Calu3 (cell line): ENCODE results near the gene PTPN9. TPM values are rescaled to one million over a fixed set of nuclear protein-coding genes. Genes with fewer than 3 reads are reported as not detected.

Experiments used
- BruUV-seq: library from RNA; stranded (reverse); fragments of 400-500 nt; replicated peaks from 2 replicates; lab custom pipeline; 2021; lab: Mats Ljungman, UMichigan
- CTCF ChIA-PET: fragments of 300-600 bp; sonication (Branson Sonifier 250); formaldehyde crosslinking; loops from one replicate; lab custom pipeline; 2022; ENCODE audit warnings: antibody characterized with exemption; lab: Charles Lee
- DNase-seq: peaks from one replicate; pipeline ENCODE4 v3.0.0; 2022
- H3K27ac Mint-ChIP-seq: one replicate; pipeline ENCODE4 v1.8.0; 2022; ENCODE audit warnings: mixed read lengths; ENCODE audit not compliant: unreplicated experiment
- H3K27me3 Mint-ChIP-seq: one replicate; pipeline ENCODE4 v1.8.0; 2022; ENCODE audit warnings: mixed read lengths; ENCODE audit not compliant: unreplicated experiment
- H3K36me3 Mint-ChIP-seq: one replicate; pipeline ENCODE4 v1.8.0; 2022; ENCODE audit warnings: mild to moderate bottlenecking, moderate library complexity, mixed read lengths; ENCODE audit not compliant: insufficient read depth, unreplicated experiment
- H3K4me1 Mint-ChIP-seq: one replicate; pipeline ENCODE4 v1.8.0; 2022; ENCODE audit warnings: mild to moderate bottlenecking, low read depth, mixed read lengths; ENCODE audit not compliant: unreplicated experiment
- H3K4me3 Mint-ChIP-seq: one replicate; pipeline ENCODE4 v1.8.0; 2022; ENCODE audit warnings: mild to moderate bottlenecking, low read depth, moderate library complexity, mixed read lengths; ENCODE audit not compliant: unreplicated experiment
- H3K9me3 Mint-ChIP-seq: one replicate; pipeline ENCODE4 v1.8.0; 2022; ENCODE audit warnings: low read depth, mixed read lengths; ENCODE audit not compliant: unreplicated experiment
- intact Hi-C: fragments of 100-400 bp; cut with micrococcal nuclease; formaldehyde crosslinking; loops from one replicate; pipeline ENCODE4 v1.10.0; 2022; ENCODE audit not compliant: unreplicated experiment
- total RNA-seq: library from RNA; stranded (reverse); gene quantifications from 2 replicates; pipeline ENCODE4 v1.2.3, GENCODE V29; 2022
- TF ChIP-seq, protein P1 (sequence below): fragments of 200-600 bp; IDR thresholded peaks from one replicate; pipeline ENCODE4 v1.8.0; 2022; ENCODE audit warnings: antibody characterized with exemption; ENCODE audit not compliant: unreplicated experiment

The PTPN9 gene
- total RNA-seq, 1 experiment from 2014 or later: 30.8 TPM

DNA sequence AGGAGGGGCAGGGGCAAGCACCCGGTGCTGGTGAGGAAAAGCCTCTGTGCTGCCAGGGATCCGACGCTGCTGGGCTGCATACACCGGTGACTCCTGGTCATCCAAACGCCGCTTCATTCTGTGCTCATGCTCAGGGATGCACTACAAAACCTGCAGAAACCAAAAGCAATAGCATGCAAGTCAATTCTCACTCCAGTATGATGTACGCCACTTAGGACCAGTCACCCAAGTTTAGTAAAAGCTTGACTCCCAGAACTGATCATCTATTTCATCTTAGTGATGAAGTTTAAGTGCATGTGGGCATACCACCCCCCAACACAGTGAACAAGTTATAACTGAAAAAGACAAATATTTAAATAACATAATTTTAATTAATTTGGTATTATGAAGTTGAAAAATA is 148.9 kb downstream of the PTPN9 start:
- intact Hi-C loops: no loop called here
- no peak for DNase-seq
- H3K27ac Mint-ChIP-seq: no peak overlapping the region
- H3K36me3 Mint-ChIP-seq: peaks cover 51% of the 10 kb centered on the region
- no peaks in the 10 kb centered on the region for H3K9me3 Mint-ChIP-seq
- TF ChIP-seq, protein P1, sequence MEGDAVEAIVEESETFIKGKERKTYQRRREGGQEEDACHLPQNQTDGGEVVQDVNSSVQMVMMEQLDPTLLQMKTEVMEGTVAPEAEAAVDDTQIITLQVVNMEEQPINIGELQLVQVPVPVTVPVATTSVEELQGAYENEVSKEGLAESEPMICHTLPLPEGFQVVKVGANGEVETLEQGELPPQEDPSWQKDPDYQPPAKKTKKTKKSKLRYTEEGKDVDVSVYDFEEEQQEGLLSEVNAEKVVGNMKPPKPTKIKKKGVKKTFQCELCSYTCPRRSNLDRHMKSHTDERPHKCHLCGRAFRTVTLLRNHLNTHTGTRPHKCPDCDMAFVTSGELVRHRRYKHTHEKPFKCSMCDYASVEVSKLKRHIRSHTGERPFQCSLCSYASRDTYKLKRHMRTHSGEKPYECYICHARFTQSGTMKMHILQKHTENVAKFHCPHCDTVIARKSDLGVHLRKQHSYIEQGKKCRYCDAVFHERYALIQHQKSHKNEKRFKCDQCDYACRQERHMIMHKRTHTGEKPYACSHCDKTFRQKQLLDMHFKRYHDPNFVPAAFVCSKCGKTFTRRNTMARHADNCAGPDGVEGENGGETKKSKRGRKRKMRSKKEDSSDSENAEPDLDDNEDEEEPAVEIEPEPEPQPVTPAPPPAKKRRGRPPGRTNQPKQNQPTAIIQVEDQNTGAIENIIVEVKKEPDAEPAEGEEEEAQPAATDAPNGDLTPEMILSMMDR: no peak
- CTCF ChIA-PET: interaction anchor here (0.5 kb wide), 1 partner anchor 11 kb away, joined by 6 read pairs; no protein-coding TSS in a partner anchor
- BruUV-seq: no TSS peak
- no peaks in the 10 kb centered on the region for H3K4me1 Mint-ChIP-seq
- H3K4me3 Mint-ChIP-seq: no peak overlapping the region
- H3K27me3 Mint-ChIP-seq: no peaks in the 10 kb centered on the region

DNA sequence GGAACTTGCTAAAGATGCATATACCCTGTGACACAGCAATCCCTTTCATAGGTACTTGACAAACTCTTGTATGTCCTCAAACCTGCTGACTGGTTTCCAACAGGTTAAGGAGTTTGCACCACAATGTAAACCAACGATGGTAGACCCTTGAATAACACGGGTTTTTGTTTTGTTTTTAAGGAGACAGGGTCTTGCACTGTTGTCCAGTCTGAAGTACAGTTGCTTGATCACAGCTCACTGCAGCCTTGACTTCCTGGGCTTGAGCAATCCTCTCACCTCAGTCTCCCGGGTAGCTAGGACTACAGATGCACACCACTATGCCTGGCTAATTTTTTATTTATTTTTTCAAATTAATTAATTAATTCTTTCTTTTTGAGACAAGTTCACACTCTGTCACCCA is 151.0 kb downstream of the PTPN9 start:
- no peak overlapping the region for H3K4me3 Mint-ChIP-seq
- H3K27me3 Mint-ChIP-seq: no peaks in the 10 kb centered on the region
- H3K4me1 Mint-ChIP-seq: no peaks in the 10 kb centered on the region
- H3K36me3 Mint-ChIP-seq: peaks cover 50% of the 10 kb centered on the region
- no TSS peak for BruUV-seq
- intact Hi-C loops: no loop called here
- no peaks in the 10 kb centered on the region for H3K9me3 Mint-ChIP-seq
- TF ChIP-seq, protein P1: no peak
- CTCF ChIA-PET: no interaction called here
- H3K27ac Mint-ChIP-seq: no peak overlapping the region
- no peak for DNase-seq

DNA sequence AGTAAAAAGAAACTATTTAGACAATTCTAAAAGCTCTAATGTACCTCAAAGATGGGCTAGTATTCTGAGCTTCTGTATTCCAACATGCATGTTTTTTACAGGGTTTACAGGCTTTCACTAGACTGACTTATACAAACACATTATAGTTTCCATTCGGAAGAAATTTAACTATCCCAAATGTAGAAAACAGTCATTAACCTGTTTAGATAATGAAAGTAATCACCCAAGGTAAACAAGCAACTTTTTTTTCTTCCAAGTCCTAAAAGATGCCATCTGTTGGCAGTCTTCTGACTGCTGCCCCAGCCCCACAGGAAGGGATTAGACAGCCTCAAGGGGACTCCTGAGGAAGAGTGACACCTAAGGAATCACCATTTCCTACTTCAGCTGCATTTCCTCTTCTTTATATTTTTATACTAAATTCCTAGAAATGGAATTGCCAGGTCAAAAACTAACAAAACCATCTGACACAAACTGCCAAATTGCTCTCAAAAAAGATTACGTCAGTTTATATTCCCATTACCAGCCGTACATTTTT is 153.1 kb downstream of the PTPN9 start:
- no peaks in the 10 kb centered on the region for H3K9me3 Mint-ChIP-seq
- peaks cover 65% of the 10 kb centered on the region for H3K36me3 Mint-ChIP-seq
- no peak overlapping the region for H3K27ac Mint-ChIP-seq
- H3K27me3 Mint-ChIP-seq: no peaks in the 10 kb centered on the region
- H3K4me3 Mint-ChIP-seq: no peak overlapping the region
- DNase-seq: no peak
- H3K4me1 Mint-ChIP-seq: peaks cover 2% of the 10 kb centered on the region
- TF ChIP-seq, protein P1: no peak
- CTCF ChIA-PET: interaction anchor here (0.6 kb wide), 1 partner anchor 1105 kb away, joined by 3 read pairs; no protein-coding TSS in a partner anchor
- BruUV-seq: no TSS peak
- intact Hi-C loops: no loop called here

DNA sequence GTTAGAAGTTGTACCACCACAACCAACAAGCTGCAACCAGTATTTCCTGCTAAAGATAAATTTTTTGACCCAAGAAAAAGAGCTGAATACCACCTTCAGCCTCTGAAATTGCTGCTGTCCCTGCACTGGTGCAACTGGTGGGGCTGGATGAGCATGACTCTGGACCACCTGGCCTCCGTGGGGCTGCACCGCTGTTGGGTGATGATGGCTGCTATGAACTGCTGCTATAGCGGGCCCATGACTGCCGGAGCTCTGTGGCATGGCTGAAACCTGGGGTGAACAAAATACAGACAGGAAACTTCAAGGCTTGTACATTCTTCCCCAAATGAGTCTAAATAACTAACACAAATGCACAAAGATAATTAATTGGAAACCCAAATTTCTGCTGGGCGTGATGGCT is 156.6 kb downstream of the PTPN9 start:
- no peak overlapping the region for H3K27ac Mint-ChIP-seq
- intact Hi-C loops: loop anchor here (5.0 kb wide), 1 partner anchor 45 kb away; no protein-coding TSS in a partner anchor
- peaks cover 9% of the 10 kb centered on the region for H3K4me1 Mint-ChIP-seq
- DNase-seq: no peak
- no peaks in the 10 kb centered on the region for H3K27me3 Mint-ChIP-seq
- H3K9me3 Mint-ChIP-seq: no peaks in the 10 kb centered on the region
- no peak overlapping the region for H3K4me3 Mint-ChIP-seq
- H3K36me3 Mint-ChIP-seq: peaks cover 66% of the 10 kb centered on the region
- CTCF ChIA-PET: interaction anchor here (1.9 kb wide), 1 partner anchor 23 kb away, joined by 7 read pairs; no protein-coding TSS in a partner anchor
- TF ChIP-seq, protein P1: no peak
- BruUV-seq: no TSS peak
